ENCODE data around the gene PPM1N.

DNA sequence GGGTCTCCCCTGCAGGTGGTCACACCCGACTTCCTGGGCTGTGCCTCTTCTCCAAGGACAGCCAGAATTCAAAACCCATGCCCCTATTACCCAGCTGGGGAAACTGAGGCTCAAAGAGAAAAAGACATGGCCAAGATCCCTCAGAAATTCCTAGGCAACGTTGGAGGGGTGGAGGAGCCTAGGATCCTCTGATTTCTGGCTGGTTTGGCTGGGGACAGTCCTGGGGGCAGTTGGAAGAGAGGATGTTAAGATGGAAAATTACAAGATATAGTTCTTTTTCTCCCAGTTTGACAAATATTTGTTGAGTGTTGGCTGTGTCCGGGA, 11.4 kb downstream of the PPM1N start:
- TF ChIP-seq POLR2A (IDR thresholded peaks at IDR 0.05; ENCODE audit: low read depth, low read length) = no peak
- TF ChIP-seq POLR2AphosphoS5 (IDR thresholded peaks at IDR 0.05; ENCODE audit: low read depth, low read length) = no peak

Measured in GM12892 (cell line).